C4-2B (cell line): Measurements from ENCODE around the gene HDGFL2.

ENCODE experiments used
- CTCF ChIP-seq: fragments of 450-650 bp; conservative IDR thresholded peaks from 2 replicates; pipeline ENCODE4 v1.5.1; 2017; ENCODE audit warnings: mild to moderate bottlenecking
- ZFX ChIP-seq: fragments of 450-650 bp; IDR thresholded peaks from 2 replicates; pipeline ENCODE4 v1.6.1; 2017

GRCh38 chr19:4499855-4500254 lies 27.8 kb downstream of the HDGFL2 start:
- no peak for TF ChIP-seq CTCF
- TF ChIP-seq ZFX: no peak
